Measurements from ENCODE around the gene RAPGEF1.

GRCh38 chr9:131642496-131643083 lies 97.3 kb downstream of the RAPGEF1 start:
- TF ChIP-seq POLR2A (IDR thresholded peaks at IDR 0.05) (no peak), EP300 (IDR thresholded peaks at IDR 0.05) (no peak)
- TF ChIP-seq, protein P1, sequence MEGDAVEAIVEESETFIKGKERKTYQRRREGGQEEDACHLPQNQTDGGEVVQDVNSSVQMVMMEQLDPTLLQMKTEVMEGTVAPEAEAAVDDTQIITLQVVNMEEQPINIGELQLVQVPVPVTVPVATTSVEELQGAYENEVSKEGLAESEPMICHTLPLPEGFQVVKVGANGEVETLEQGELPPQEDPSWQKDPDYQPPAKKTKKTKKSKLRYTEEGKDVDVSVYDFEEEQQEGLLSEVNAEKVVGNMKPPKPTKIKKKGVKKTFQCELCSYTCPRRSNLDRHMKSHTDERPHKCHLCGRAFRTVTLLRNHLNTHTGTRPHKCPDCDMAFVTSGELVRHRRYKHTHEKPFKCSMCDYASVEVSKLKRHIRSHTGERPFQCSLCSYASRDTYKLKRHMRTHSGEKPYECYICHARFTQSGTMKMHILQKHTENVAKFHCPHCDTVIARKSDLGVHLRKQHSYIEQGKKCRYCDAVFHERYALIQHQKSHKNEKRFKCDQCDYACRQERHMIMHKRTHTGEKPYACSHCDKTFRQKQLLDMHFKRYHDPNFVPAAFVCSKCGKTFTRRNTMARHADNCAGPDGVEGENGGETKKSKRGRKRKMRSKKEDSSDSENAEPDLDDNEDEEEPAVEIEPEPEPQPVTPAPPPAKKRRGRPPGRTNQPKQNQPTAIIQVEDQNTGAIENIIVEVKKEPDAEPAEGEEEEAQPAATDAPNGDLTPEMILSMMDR (IDR thresholded peaks at IDR 0.05), result no peak

All from sigmoid colon (tissue), 4 donors.